RWPE2 (cell line): ENCODE measurements around the gene PYGM.

ENCODE experiments used
- ATAC-seq: fragments of 200-7000 bp; cut with Tn5 transposase; 3 replicates; pipeline ENCODE4 v1.9.1; 2021; ENCODE audit warnings: low read depth
- DNase-seq: peaks from one replicate; pipeline ENCODE4 v3.0.0-alpha.2; 2020; ENCODE audit warnings: low spot score
- H3K27ac ChIP-seq: fragments of 450-650 bp; 2 replicates; pipeline ENCODE4 v1.5.1; 2017; ENCODE audit warnings: mild to moderate bottlenecking; ENCODE audit not compliant: poor library complexity, severe bottlenecking
- H3K27me3 ChIP-seq: fragments of 250-450 bp; sonication (Bioruptor Pico); 2 replicates; pipeline ENCODE4 v1.5.1; 2021; ENCODE audit warnings: mild to moderate bottlenecking, moderate library complexity; ENCODE audit not compliant: insufficient read depth, poor library complexity, severe bottlenecking
- H3K36me3 ChIP-seq: fragments of 250-450 bp; sonication (Bioruptor Pico); 2 replicates; pipeline ENCODE4 v1.5.1; 2020; ENCODE audit warnings: low read depth, mild to moderate bottlenecking, moderate library complexity
- H3K4me1 ChIP-seq: fragments of 250-450 bp; sonication (Bioruptor Pico); 2 replicates; pipeline ENCODE4 v1.5.1; 2021; ENCODE audit warnings: mild to moderate bottlenecking, moderate library complexity; ENCODE audit not compliant: insufficient read depth, poor library complexity, severe bottlenecking
- H3K4me3 ChIP-seq: fragments of 250-450 bp; sonication (Bioruptor Pico); 2 replicates; pipeline ENCODE4 v1.5.1; 2021; ENCODE audit warnings: mild to moderate bottlenecking, moderate library complexity; ENCODE audit not compliant: severe bottlenecking
- H3K9me3 ChIP-seq: fragments of 250-450 bp; sonication (Bioruptor Pico); 2 replicates; pipeline ENCODE4 v1.5.1; 2021; ENCODE audit warnings: mild to moderate bottlenecking, moderate library complexity; ENCODE audit not compliant: severe bottlenecking
- CTCF ChIP-seq: fragments of 450-650 bp; IDR thresholded peaks from one replicate; pipeline ENCODE4 v1.5.1; 2017; ENCODE audit warnings: mild to moderate bottlenecking, moderate library complexity; ENCODE audit not compliant: poor library complexity, severe bottlenecking

PYGM gene

GRCh38 chr11:64787526-64788320, 27.9 kb upstream of the PYGM start:
- Histone ChIP-seq H3K27me3 (no peaks in the 10 kb centered on the region), H3K4me1 (no peaks in the 10 kb centered on the region), H3K4me3 (no peak overlapping the region), H3K9me3 (no peaks in the 10 kb centered on the region), H3K27ac (no peak overlapping the region), H3K36me3 (no peaks in the 10 kb centered on the region)
- ATAC-seq (peak; percentile 43; the same call in 1 of the 3 replicates), DNase-seq (peak; percentile 65)
- TF ChIP-seq CTCF, result peak; percentile 75

GRCh38 chr11:64786308-64786707, 26.5 kb upstream of the PYGM start:
- ATAC-seq, result no peak
- no peak for DNase-seq
- Histone ChIP-seq H3K27me3 (no peaks in the 10 kb centered on the region), H3K4me1 (no peaks in the 10 kb centered on the region), H3K27ac (no peak overlapping the region), H3K36me3 (no peaks in the 10 kb centered on the region), H3K4me3 (no peak overlapping the region), H3K9me3 (no peaks in the 10 kb centered on the region)
- no peak for TF ChIP-seq CTCF

GRCh38 chr11:64784813-64785581, 25.2 kb upstream of the PYGM start:
- Histone ChIP-seq H3K9me3 (no peaks in the 10 kb centered on the region), H3K36me3 (no peaks in the 10 kb centered on the region), H3K27me3 (no peaks in the 10 kb centered on the region), H3K4me3 (no peak overlapping the region), H3K4me1 (no peaks in the 10 kb centered on the region), H3K27ac (no peak overlapping the region)
- DNase-seq, result no peak
- TF ChIP-seq CTCF, result no peak
- ATAC-seq, result no peak

GRCh38 chr11:64778473-64779298, 18.9 kb upstream of the PYGM start, which contains the start of gene SF1:
Gene SF1 (minus strand): TSS chr11:64778542. CDS start chr11:64778392, 150 bp downstream.
- H3K4me1 ChIP-seq, result peaks cover 14% of the 10 kb centered on the region
- DNase-seq (peak; percentile 99), ATAC-seq (peak; percentile 95)
- H3K9me3 ChIP-seq, result no peaks in the 10 kb centered on the region
- H3K27me3 ChIP-seq, result no peaks in the 10 kb centered on the region
- peaks cover 39% of the 10 kb centered on the region for H3K36me3 ChIP-seq
- H3K4me3 ChIP-seq, result peak within 1 kb of the TSS; percentile 77
- peak within 1 kb of the TSS; percentile 97 for H3K27ac ChIP-seq
- no peak for TF ChIP-seq CTCF
